ENCODE results near the gene MAP6.

MAP6 gene

DNA sequence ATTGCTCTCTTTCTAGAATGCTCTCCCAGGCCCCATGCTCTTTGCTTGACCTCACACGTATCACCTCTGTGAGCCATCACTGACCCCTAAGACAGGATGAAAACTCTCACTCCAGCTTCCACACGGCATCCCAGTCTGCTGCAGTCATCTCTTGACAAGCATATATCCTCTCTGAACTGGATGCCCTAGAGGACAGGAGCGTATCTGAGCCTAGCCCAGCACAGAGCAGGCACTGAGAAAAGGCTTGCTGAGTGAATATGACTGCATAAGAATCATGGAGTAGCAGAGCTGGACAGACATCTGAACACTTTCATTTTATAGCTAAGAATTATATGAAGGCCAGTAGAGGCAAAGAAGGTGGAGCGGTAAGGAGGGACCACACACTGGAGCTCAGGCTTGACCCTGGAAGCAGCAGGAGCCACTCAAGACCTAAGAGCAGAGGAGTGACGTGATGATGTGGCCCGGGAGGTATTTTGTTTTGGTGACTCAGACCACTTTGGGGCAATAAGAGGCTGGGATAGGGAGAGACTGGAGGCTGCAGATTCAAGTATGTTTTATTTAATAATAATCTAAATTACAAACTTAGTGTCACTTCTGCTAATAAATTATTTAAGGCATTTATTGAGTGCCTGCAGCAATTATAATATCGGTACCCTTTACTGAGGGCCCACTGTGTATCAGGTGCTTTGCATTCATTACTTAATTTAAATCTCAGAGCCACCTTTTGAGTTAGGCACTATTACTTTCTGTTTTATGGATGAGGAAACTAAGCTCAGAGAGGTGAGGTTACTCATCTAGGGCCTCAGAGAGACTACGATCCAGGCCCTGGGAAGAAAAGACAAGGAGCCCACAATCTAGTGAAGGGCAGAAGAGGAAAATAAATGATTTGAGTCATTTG is 42.6 kb downstream of the MAP6 start:
- no peak for DNase-seq (ENCODE audit: insufficient read length, low spot score)

GRCh38 chr11:75625021-75625420 is 43.8 kb downstream of the MAP6 start:
- no peak for DNase-seq (ENCODE audit: insufficient read length, low spot score)
- TF ChIP-seq POU2F2 (IDR thresholded peaks at IDR 0.05; ENCODE audit: low read depth, low read length), result no peak
- TF ChIP-seq PAX5 (IDR thresholded peaks at IDR 0.05; ENCODE audit: insufficient read depth, low read length, severe bottlenecking), result no peak
- FAIRE-seq, result no peak

More for the DNA sequence above, 42.6 kb downstream of the MAP6 start:
- no peak for FAIRE-seq
- TF ChIP-seq POU2F2 (IDR thresholded peaks at IDR 0.05; ENCODE audit: low read depth, low read length), result no peak
- TF ChIP-seq PAX5 (IDR thresholded peaks at IDR 0.05; ENCODE audit: insufficient read depth, low read length, severe bottlenecking), result no peak

- DNase-seq (ENCODE audit: insufficient read length, low spot score) (no peak), FAIRE-seq (no peak)
- no peak for TF ChIP-seq POLR2AphosphoS5 (IDR thresholded peaks at IDR 0.05; ENCODE audit: low read depth, low read length)
- no peak for TF ChIP-seq SPI1 (IDR thresholded peaks at IDR 0.05; ENCODE audit: low read depth, low read length)
- TF ChIP-seq POLR2A (IDR thresholded peaks at IDR 0.05; ENCODE audit: low read depth, low read length), result no peak
- TF ChIP-seq TAF1 (IDR thresholded peaks at IDR 0.05; ENCODE audit: low read depth, low read length), result no peak
- TF ChIP-seq POU2F2 (IDR thresholded peaks at IDR 0.05; ENCODE audit: low read depth, low read length), result no peak
- no peak for TF ChIP-seq PAX5 (IDR thresholded peaks at IDR 0.05; ENCODE audit: insufficient read depth, low read length, severe bottlenecking)
These were observed 52.6 kb downstream of the MAP6 start for GRCh38 chr11:75616281-75616680.

DNA sequence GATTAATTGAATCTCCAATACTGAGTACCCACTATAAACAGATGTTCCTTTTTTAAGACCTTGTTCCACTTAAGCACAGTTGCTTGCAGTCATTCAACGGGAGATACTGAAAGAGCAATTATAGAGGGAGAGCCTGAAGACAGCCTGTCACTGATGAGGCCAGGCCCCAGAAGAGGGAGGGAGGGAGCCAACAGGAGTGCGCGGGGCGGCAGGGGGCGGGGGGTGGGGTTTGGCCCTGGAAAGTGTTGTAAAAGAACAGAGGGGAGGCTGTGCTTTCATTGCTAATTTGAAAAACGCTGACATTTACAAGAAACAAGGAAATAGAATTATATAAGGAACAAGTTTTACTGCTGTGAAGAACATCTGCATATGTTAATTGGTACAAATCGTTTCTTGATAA is 53.1 kb downstream of the MAP6 start:
- no peak for TF ChIP-seq POLR2AphosphoS5 (IDR thresholded peaks at IDR 0.05; ENCODE audit: low read depth, low read length)
- no peak for TF ChIP-seq SPI1 (IDR thresholded peaks at IDR 0.05; ENCODE audit: low read depth, low read length)
- no peak for TF ChIP-seq POU2F2 (IDR thresholded peaks at IDR 0.05; ENCODE audit: low read depth, low read length)
- TF ChIP-seq TAF1 (IDR thresholded peaks at IDR 0.05; ENCODE audit: low read depth, low read length), result no peak
- TF ChIP-seq POLR2A (IDR thresholded peaks at IDR 0.05; ENCODE audit: low read depth, low read length), result no peak
- TF ChIP-seq PAX5 (IDR thresholded peaks at IDR 0.05; ENCODE audit: insufficient read depth, low read length, severe bottlenecking), result no peak
- no peak for FAIRE-seq
- no peak for DNase-seq (ENCODE audit: insufficient read length, low spot score)

DNA sequence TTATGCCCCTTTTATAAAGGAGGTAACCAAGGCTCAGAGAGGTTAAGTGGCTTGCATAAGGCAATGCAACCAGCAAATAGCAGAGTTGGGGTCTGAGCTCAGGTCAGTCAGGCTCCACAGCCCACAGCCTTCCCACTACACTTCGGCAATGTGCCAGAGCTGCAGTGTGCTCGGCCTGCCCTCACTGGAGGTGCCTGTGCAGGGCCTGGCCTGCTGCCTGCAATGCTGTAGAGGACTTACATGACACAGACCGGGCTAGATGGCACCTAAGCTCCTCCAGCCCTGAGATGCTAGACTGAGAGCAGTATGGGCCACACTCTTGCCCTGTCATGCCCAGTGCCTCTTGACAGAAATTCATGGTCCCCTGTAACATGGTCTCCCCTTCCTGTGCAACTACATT is 57.0 kb downstream of the MAP6 start:
- no peak for FAIRE-seq
- TF ChIP-seq POU2F2 (IDR thresholded peaks at IDR 0.05; ENCODE audit: low read depth, low read length) (no peak), PAX5 (IDR thresholded peaks at IDR 0.05; ENCODE audit: insufficient read depth, low read length, severe bottlenecking) (no peak), SPI1 (IDR thresholded peaks at IDR 0.05; ENCODE audit: low read depth, low read length) (no peak)
- no peak for DNase-seq (ENCODE audit: insufficient read length, low spot score)

DNA sequence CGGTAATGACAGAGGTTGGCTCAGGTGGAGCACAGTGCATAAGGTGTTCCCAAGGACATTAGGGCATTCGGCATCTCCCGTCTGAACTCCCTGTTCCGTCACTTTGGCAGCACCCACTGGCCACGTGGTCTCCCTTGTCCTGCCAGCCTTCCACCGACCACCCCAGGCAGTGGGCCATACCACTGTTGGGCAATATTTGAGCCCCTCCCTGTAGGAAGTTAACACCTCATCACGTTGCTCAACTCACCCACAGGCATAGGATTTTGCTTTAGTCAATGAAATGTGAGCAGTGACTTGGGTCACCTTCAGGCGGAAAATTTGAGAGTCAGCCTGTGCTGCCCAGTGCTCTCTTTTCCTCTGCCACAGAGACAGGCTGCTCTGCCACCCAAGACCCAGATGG is 62.7 kb downstream of the MAP6 start:
- DNase-seq (ENCODE audit: insufficient read length, low spot score) (no peak), FAIRE-seq (no peak)
- TF ChIP-seq POU2F2 (IDR thresholded peaks at IDR 0.05; ENCODE audit: low read depth, low read length) (no peak), TAF1 (IDR thresholded peaks at IDR 0.05; ENCODE audit: low read depth, low read length) (no peak), PAX5 (IDR thresholded peaks at IDR 0.05; ENCODE audit: insufficient read depth, low read length, severe bottlenecking) (no peak), POLR2AphosphoS5 (IDR thresholded peaks at IDR 0.05; ENCODE audit: low read depth, low read length) (no peak), SPI1 (IDR thresholded peaks at IDR 0.05; ENCODE audit: low read depth, low read length) (no peak), POLR2A (IDR thresholded peaks at IDR 0.05; ENCODE audit: low read depth, low read length) (no peak)

DNA sequence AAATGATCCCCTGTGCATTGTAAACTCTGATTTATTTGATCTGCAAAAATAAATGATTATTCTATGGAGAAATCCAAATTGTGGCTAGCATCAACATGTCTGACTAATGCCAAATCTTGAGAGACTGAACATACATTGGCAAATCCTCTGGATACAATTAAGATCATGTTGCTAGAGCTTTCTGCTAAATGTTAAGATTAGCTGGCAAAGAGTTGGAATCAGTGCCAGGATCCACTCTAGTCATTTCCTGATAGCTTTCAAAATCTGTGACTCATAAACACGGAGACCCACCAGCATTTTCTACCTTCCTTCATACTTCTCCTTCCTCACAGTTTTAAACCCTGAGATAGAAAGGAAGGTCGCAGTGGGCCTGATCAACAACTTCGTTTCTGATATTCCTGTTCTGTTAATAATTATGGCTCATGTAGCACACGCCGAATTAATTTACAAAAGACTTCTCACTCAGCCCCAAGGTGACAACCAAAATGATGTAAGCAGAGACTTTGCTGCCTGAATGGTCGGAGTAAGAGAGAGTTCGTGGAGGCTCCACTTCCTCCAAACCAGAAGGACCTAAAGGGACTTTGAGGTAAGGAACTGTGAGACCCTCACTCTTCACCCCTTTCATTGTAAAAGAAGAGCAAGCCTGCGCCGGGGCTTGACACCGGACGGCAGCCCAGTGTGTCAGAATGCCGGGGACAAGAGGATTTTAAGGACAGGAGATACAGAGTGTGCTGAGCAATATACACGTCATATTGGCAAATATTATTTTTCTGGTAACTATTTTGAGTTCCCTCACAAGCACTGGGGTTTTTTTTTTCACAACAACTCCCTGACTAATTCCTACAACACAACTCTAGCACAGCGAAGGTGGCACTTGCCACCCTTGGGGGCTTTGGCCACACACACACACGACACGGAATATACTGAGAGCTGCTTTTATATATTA is 64.8 kb downstream of the MAP6 start:
- DNase-seq (ENCODE audit: insufficient read length, low spot score) (no peak), FAIRE-seq (no peak)
- TF ChIP-seq POLR2A (IDR thresholded peaks at IDR 0.05; ENCODE audit: low read depth, low read length), result no peak
- no peak for TF ChIP-seq SPI1 (IDR thresholded peaks at IDR 0.05; ENCODE audit: low read depth, low read length)
- no peak for TF ChIP-seq TAF1 (IDR thresholded peaks at IDR 0.05; ENCODE audit: low read depth, low read length)
- no peak for TF ChIP-seq POU2F2 (IDR thresholded peaks at IDR 0.05; ENCODE audit: low read depth, low read length)
- TF ChIP-seq POLR2AphosphoS5 (IDR thresholded peaks at IDR 0.05; ENCODE audit: low read depth, low read length), result no peak
- no peak for TF ChIP-seq PAX5 (IDR thresholded peaks at IDR 0.05; ENCODE audit: insufficient read depth, low read length, severe bottlenecking)

GRCh38 chr11:75602951-75603350 is 65.9 kb downstream of the MAP6 start:
- no peak for TF ChIP-seq POU2F2 (IDR thresholded peaks at IDR 0.05; ENCODE audit: low read depth, low read length)
- TF ChIP-seq SPI1 (IDR thresholded peaks at IDR 0.05; ENCODE audit: low read depth, low read length), result no peak
- TF ChIP-seq PAX5 (IDR thresholded peaks at IDR 0.05; ENCODE audit: insufficient read depth, low read length, severe bottlenecking), result no peak
- no peak for TF ChIP-seq TAF1 (IDR thresholded peaks at IDR 0.05; ENCODE audit: low read depth, low read length)
- TF ChIP-seq POLR2AphosphoS5 (IDR thresholded peaks at IDR 0.05; ENCODE audit: low read depth, low read length), result no peak
- no peak for TF ChIP-seq POLR2A (IDR thresholded peaks at IDR 0.05; ENCODE audit: low read depth, low read length)
- DNase-seq (ENCODE audit: insufficient read length, low spot score), result no peak
- no peak for FAIRE-seq

DNA sequence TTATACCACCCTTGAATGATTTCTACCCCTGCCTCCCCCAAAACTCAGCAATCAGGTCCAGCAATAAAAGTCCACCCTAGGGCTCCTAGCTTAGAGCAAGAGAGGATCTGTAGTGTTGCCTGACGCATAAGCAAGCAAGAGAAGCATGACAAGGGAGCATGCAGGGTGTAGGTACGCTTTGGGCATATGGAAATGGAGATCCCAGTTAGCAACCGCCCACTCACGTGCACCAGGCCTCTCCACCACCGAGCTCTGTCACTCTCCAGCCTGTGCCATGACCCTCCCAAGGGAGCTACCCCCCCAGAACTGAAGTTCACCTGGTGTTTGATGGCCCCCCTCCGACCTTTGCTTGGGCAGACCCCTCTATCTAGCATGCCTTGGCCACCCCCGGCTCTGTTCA is 67.3 kb downstream of the MAP6 start:
- DNase-seq (ENCODE audit: insufficient read length, low spot score) (no peak), FAIRE-seq (no peak)
- no peak for TF ChIP-seq POLR2A (IDR thresholded peaks at IDR 0.05; ENCODE audit: low read depth, low read length)
- TF ChIP-seq SPI1 (IDR thresholded peaks at IDR 0.05; ENCODE audit: low read depth, low read length), result no peak
- TF ChIP-seq POU2F2 (IDR thresholded peaks at IDR 0.05; ENCODE audit: low read depth, low read length), result no peak
- TF ChIP-seq PAX5 (IDR thresholded peaks at IDR 0.05; ENCODE audit: insufficient read depth, low read length, severe bottlenecking), result no peak
- TF ChIP-seq POLR2AphosphoS5 (IDR thresholded peaks at IDR 0.05; ENCODE audit: low read depth, low read length), result no peak
- TF ChIP-seq TAF1 (IDR thresholded peaks at IDR 0.05; ENCODE audit: low read depth, low read length), result no peak

All from GM12891 (cell line).